Mucosa of stomach (tissue), 1 donor: ENCODE results near the gene ELAPOR1.

Experiments
- H3K27me3 ChIP-seq: one replicate; pipeline ENCODE4 v1.7.0; 2013; ENCODE audit warnings: mild to moderate bottlenecking, low read length; ENCODE audit not compliant: control insufficient read depth, insufficient read depth
- H3K36me3 ChIP-seq: one replicate; pipeline ENCODE4 v1.7.0; 2013; ENCODE audit warnings: low read length; ENCODE audit not compliant: control insufficient read depth, insufficient read depth
- H3K4me1 ChIP-seq: one replicate; pipeline ENCODE4 v1.7.0; 2013; ENCODE audit warnings: mild to moderate bottlenecking, low read length; ENCODE audit not compliant: control insufficient read depth, insufficient read depth
- H3K4me3 ChIP-seq: one replicate; pipeline ENCODE4 v1.7.0; 2013; ENCODE audit warnings: low read length
- H3K9ac ChIP-seq: one replicate; pipeline ENCODE4 v1.7.0; 2013; ENCODE audit warnings: mild to moderate bottlenecking, low read length, moderate library complexity
- H3K9me3 ChIP-seq: one replicate; pipeline ENCODE4 v1.7.0; 2013; ENCODE audit warnings: mild to moderate bottlenecking, low read length, moderate library complexity; ENCODE audit not compliant: control insufficient read depth
- donor health status: Pancreatic carcinoma.

The ELAPOR1 gene

DNA sequence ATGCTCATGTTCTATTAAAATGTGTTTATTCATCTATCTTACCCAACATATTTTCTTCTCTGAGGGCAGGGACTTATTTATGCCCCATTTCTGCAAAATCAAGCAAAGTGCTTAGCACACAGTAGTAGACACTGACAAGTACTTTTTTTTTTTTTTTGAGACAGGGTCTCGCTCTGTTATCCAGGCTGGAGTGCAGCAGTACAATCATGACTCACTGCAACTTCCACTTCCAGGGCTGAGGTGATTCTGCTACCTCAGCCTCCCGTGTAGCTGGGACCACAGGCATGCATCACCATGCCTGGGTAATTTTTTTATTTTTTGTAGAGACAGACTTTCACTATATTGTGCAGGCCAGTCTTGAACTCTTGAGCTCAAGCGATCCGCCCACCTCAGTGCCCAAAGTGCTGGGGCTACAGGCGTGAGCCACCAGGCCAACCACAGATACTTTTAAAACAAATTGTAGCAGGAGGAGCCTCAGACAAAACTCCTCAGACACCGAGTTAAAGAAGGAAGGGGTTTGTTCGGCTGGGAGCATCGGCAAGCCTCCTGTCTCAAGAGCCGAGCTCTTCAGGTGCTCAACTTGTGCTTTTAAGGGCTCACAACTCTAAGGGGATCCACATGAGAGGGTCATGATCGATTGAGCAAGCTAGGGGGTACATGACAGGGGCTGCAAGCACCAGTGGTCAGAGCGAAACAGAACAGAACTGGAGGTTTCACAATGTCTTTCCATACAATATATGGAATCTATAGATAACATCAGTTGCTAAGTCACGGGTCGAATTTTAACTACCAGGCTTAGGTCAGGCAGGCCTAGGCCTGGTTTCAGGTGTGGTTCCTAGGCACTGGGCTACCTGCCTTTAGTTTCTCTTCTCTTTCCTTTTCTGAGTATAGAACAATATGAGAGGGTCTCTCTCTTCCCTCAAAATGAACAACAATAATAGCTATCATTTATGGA is 29.1 kb upstream of the ELAPOR1 start:
- H3K4me1 ChIP-seq: no peaks in the 10 kb centered on the region
- no peaks in the 10 kb centered on the region for H3K9me3 ChIP-seq
- H3K36me3 ChIP-seq: no peaks in the 10 kb centered on the region
- no peak overlapping the region for H3K9ac ChIP-seq
- no peaks in the 10 kb centered on the region for H3K27me3 ChIP-seq
- no peak overlapping the region for H3K4me3 ChIP-seq

- H3K9ac ChIP-seq: no peak overlapping the region
- H3K27me3 ChIP-seq: no peaks in the 10 kb centered on the region
- H3K9me3 ChIP-seq: no peaks in the 10 kb centered on the region
- H3K36me3 ChIP-seq: peaks cover 4% of the 10 kb centered on the region
- peaks cover 18% of the 10 kb centered on the region for H3K4me1 ChIP-seq
- H3K4me3 ChIP-seq: peak overlapping the region; percentile 87
Observed at GRCh38 chr1:109089242-109090015, 24.5 kb upstream of the ELAPOR1 start.

- Histone ChIP-seq H3K36me3 (peaks cover 6% of the 10 kb centered on the region), H3K4me3 (peak within 1 kb of the TSS; percentile 87), H3K27me3 (no peaks in the 10 kb centered on the region), H3K4me1 (peaks cover 18% of the 10 kb centered on the region), H3K9me3 (no peaks in the 10 kb centered on the region), H3K9ac (peak within 1 kb of the TSS; percentile 86)
Observed at GRCh38 chr1:109090196-109091077, 23.5 kb upstream of the ELAPOR1 start, which contains the start of gene TMEM167B. Gene TMEM167B, plus strand, starts transcription at chr1:109090764. Its CDS starts 109 bp downstream, at chr1:109090873.

DNA sequence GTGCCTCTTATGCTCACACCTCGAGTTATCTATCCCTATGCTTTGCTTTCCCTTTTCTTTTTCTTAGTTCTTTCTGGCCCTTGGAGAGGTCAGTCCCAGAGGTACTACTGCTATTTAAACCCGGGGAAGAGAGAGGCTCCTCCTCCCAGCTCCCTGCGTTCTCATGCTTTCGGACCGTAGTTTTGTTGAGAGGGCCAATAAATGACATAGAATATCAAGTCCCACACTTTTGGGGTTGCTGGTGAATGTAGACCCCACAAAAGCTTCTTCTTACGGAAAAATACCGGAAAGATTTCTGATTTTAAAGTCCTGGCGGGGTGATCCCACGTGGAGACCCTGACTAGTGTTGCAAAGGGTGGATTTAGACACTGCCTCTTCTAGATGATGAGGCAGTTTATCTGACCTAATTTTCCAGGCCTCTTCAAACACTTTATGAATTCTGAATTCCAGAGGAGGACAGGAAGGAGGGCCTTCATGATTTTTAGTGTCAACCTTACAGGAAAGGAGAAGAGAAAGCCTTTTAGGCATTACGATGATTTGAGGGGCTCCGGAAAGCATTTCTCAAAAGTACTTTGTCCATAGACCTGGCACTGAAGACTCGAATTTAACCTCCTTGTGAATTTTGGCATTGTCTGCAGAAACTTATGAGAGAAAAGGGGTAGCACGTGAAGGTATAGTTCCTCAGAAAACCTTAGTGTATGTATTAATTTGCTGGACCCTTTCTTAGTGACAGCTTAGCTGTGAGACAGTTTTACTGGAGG is 22.7 kb upstream of the ELAPOR1 start:
- H3K9me3 ChIP-seq: no peaks in the 10 kb centered on the region
- H3K27me3 ChIP-seq: no peaks in the 10 kb centered on the region
- H3K4me3 ChIP-seq: peak overlapping the region; percentile 87
- H3K9ac ChIP-seq: peak overlapping the region; percentile 86
- H3K4me1 ChIP-seq: peaks cover 21% of the 10 kb centered on the region
- peaks cover 6% of the 10 kb centered on the region for H3K36me3 ChIP-seq

GRCh38 chr1:109091839-109092193 is 22.1 kb upstream of the ELAPOR1 start:
- Histone ChIP-seq H3K9ac (peak overlapping the region; percentile 86), H3K9me3 (no peaks in the 10 kb centered on the region), H3K27me3 (no peaks in the 10 kb centered on the region), H3K4me3 (peak overlapping the region; percentile 87), H3K36me3 (peaks cover 6% of the 10 kb centered on the region), H3K4me1 (peaks cover 26% of the 10 kb centered on the region)

GRCh38 chr1:109094377-109094803 is 19.5 kb upstream of the ELAPOR1 start:
- Histone ChIP-seq H3K36me3 (peaks cover 6% of the 10 kb centered on the region), H3K4me3 (no peak overlapping the region), H3K9ac (no peak overlapping the region), H3K9me3 (no peaks in the 10 kb centered on the region), H3K27me3 (no peaks in the 10 kb centered on the region), H3K4me1 (peaks cover 26% of the 10 kb centered on the region)

- Histone ChIP-seq H3K4me3 (no peak overlapping the region), H3K9me3 (no peaks in the 10 kb centered on the region), H3K36me3 (peaks cover 6% of the 10 kb centered on the region), H3K27me3 (no peaks in the 10 kb centered on the region), H3K9ac (no peak overlapping the region), H3K4me1 (peaks cover 26% of the 10 kb centered on the region)
Observed at GRCh38 chr1:109094871-109095270, 19.0 kb upstream of the ELAPOR1 start.

GRCh38 chr1:109095631-109096030 is 18.3 kb upstream of the ELAPOR1 start:
- peaks cover 6% of the 10 kb centered on the region for H3K36me3 ChIP-seq
- no peaks in the 10 kb centered on the region for H3K9me3 ChIP-seq
- peaks cover 26% of the 10 kb centered on the region for H3K4me1 ChIP-seq
- no peaks in the 10 kb centered on the region for H3K27me3 ChIP-seq
- H3K4me3 ChIP-seq: no peak overlapping the region
- H3K9ac ChIP-seq: peak overlapping the region; percentile 14

- Histone ChIP-seq H3K27me3 (no peaks in the 10 kb centered on the region), H3K36me3 (peaks cover 6% of the 10 kb centered on the region), H3K4me1 (peaks cover 26% of the 10 kb centered on the region), H3K4me3 (no peak overlapping the region), H3K9me3 (no peaks in the 10 kb centered on the region), H3K9ac (peak overlapping the region; percentile 15)
Observed at GRCh38 chr1:109096120-109096519, 17.8 kb upstream of the ELAPOR1 start.

DNA sequence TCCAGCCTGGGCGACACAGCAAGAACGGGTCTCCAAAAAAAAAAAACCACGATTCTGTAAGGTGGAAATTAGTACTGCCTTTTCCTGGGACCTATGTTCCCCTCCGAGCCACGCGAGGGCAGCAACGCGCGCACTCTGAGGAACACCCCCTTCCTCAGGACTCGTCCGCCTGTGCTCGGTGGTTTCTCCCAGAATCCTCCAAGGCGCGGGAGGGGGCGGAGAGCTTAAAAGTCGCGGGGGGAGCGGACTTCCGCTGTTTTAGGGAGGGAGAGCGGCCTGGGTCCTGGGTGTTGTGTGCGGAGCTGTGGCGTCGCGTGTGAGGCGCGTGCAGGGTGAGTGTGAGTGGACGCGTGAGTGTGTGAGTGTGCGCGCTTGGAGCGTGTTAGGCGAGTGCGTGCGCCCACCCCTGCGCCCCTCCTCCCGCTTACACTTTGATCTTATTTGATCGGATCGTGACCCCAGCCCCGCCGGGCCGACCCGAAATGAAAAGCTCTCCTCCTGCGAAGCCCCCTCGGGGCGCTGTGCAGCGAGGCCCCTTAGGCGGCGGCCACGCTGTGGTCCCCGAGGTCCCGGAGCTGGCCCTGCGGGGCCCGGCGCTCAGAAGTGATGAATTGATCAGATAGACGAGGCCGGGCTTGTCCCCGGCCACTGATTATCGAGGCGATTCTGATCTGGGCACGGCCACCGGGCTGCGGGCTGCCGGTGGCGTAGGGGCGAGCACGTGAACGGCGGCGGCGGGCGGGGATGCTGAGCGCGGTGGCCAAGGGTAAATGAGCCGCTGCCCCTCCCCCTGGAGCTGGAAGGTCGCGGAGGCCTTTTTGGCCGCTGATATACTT is 13.8 kb upstream of the ELAPOR1 start:
- H3K27me3 ChIP-seq: no peaks in the 10 kb centered on the region
- no peaks in the 10 kb centered on the region for H3K36me3 ChIP-seq
- peak overlapping the region; percentile 84 for H3K4me3 ChIP-seq
- peaks cover 8% of the 10 kb centered on the region for H3K4me1 ChIP-seq
- no peaks in the 10 kb centered on the region for H3K9me3 ChIP-seq
- H3K9ac ChIP-seq: peak overlapping the region; percentile 95
